Pancreas (tissue), 10 donors: ENCODE results near the gene CAMK1D. TPM values are rescaled to one million over a fixed set of nuclear protein-coding genes. Genes with fewer than 3 reads are reported as not detected.

ENCODE experiments used
- ATAC-seq, 4 donors: fragments of 200-7000 bp; cut with Tn5 transposase; one replicate each; pipeline versions ENCODE4 v1.8.0 to v1.9.1; 2020; ENCODE audit warnings: mild to moderate bottlenecking in 4 of 4, moderate library complexity in 4 of 4
- DNase-seq, 6 donors: peaks; one replicate each; pipeline ENCODE4 v3.0.0-alpha.2; 2020
- FAIRE-seq: peaks from 2 replicates; lab custom pipeline; 2012; peaks lifted over from hg19 to GRCh38; lab: Jason Lieb, UNC
- H3K27ac ChIP-seq, 4 donors: fragments of 200-600 bp; sonication (generic); 1 replicate in 3 of 4; 2 replicates in 1 of 4; pipeline versions ENCODE4 v1.5.0 to v1.8.0; 2020
- H3K27me3 ChIP-seq, 4 donors: fragments of 200-600 bp; one replicate each; pipeline ENCODE4 v1.8.0; 2021
- H3K36me3 ChIP-seq, 3 donors: fragments of 200-600 bp; sonication (generic) in 1 of 3; one replicate each; pipeline versions ENCODE4 v1.5.0 to v1.8.0; 2020 to 2021
- H3K4me1 ChIP-seq, 3 donors: fragments of 200-600 bp; one replicate each; pipeline ENCODE4 v1.8.0; 2021
- H3K4me3 ChIP-seq, 4 donors: fragments of 200-600 bp; sonication (generic) in 2 of 4; one replicate each; pipeline versions ENCODE4 v1.5.0 to v1.8.0; 2020 to 2021
- H3K9me3 ChIP-seq, 4 donors: fragments of 200-600 bp; one replicate each; pipeline ENCODE4 v1.8.0; 2021
- CTCF ChIP-seq, 4 donors: fragments of 200-600 bp; sonication (generic) in 3 of 4; IDR thresholded peaks; one replicate each; pipeline versions ENCODE4 v1.5.0 to v1.8.0; 2021; ENCODE audit warnings: antibody characterized with exemption in 4 of 4
- WGBS, 2 donors: extraction: QIAGEN DNeasy Blood & Tissue Kit; methylation state at CpG; one replicate each; pipeline ENCODE4 v1.1.7; 2013; 5-methylcytosine and 5-hydroxymethylcytosine counted together
- intact Hi-C, 3 donors: fragments of 100-400 bp; cut with DNase I; formaldehyde crosslinking; loops; one replicate each; pipeline versions ENCODE4 v1.11.1 to v1.14.2; 2022
- polyA plus RNA-seq, 2 donors: library from polyadenylated mRNA; stranded (reverse); fragments of 200-250 nt; gene quantifications; one replicate each; pipeline ENCODE4 v1.2.3, GENCODE V29; 2013
- total RNA-seq, 6 donors: library from RNA; stranded (reverse); fragmentation: NEBNext Ultra II Directional in 4 of 6; extraction: Animal tissue kit (Norgen Biotek cat#: 25700) in 4 of 6; gene quantifications; one replicate each; pipeline versions ENCODE4 v1.2.1 to v1.2.4, GENCODE V29; 2021 to 2023
- donor health status: healthy with polysubstance abuse.
- donor health status: DM: no; HTN: no; CAD: no; lungs with moderate emphysema.
- donor health status: DM: no; HTN: no; CAD: no.
- donor health status: control.
- donor health status: control.
- donor health status: Bipolar disorder and iron deficiency.
- donor health status: DM: yes; HTN: yes; CAD: no.
- donor health status: DM: no; HTN: no; CAD: no.
- donor health status: DM: no; HTN: no; CAD: no.
- donor health status: DM: yes; HTN: yes; CAD: no.

Gene CAMK1D
- total and polyA plus RNA-seq, 8 donors: 2.9 to 30.1 (median 22.7) TPM

GRCh38 chr10:12471135-12471534 lies 121.8 kb downstream of the CAMK1D start:
- Histone ChIP-seq H3K36me3 (no peaks in the 10 kb centered on the region), H3K4me1 (peaks cover 14 to 28% (median 15%) of the 10 kb centered on the region in 3 donors), H3K4me3 (no peak overlapping the region), H3K27ac (peak overlapping the region in 1 of 4 donors; percentile 40), H3K27me3 (no peaks in the 10 kb centered on the region), H3K9me3 (no peaks in the 10 kb centered on the region)
- ATAC-seq: peak; percentile 85 to 92 (median 90)
- no peak for FAIRE-seq
- peak in 3 of 6 donors; percentile 53 to 72 (median 55) for DNase-seq
- WGBS, 2 donors: 10 to 19% methylated on average over 5 of the region's 5 CpGs
- intact Hi-C loops: no loop called here
- TF ChIP-seq CTCF (IDR thresholded peaks at IDR 0.05): no peak

- DNase-seq: peak in 3 of 6 donors; percentile 35 to 51 (median 48)
- H3K36me3 ChIP-seq: no peaks in the 10 kb centered on the region
- 49 to 55% methylated on average over 6 of the region's 6 CpGs for WGBS, 2 donors
- H3K4me3 ChIP-seq: no peak overlapping the region
- no peaks in the 10 kb centered on the region for H3K27me3 ChIP-seq
- H3K27ac ChIP-seq: no peak overlapping the region
- peaks cover 14 to 28% (median 15%) of the 10 kb centered on the region in 3 donors for H3K4me1 ChIP-seq
- ATAC-seq: peak; percentile 27 to 48 (median 38)
- TF ChIP-seq CTCF (IDR thresholded peaks at IDR 0.05): no peak
- no peaks in the 10 kb centered on the region for H3K9me3 ChIP-seq
- intact Hi-C loops: no loop called here
- no peak for FAIRE-seq
These were observed 124.1 kb downstream of the CAMK1D start for GRCh38 chr10:12473491-12473890.

GRCh38 chr10:12474727-12475412 lies 125.5 kb downstream of the CAMK1D start:
- no peak for TF ChIP-seq CTCF (IDR thresholded peaks at IDR 0.05)
- Histone ChIP-seq H3K27me3 (no peaks in the 10 kb centered on the region), H3K9me3 (no peaks in the 10 kb centered on the region), H3K36me3 (no peaks in the 10 kb centered on the region), H3K4me3 (no peak overlapping the region), H3K4me1 (peaks cover 14 to 23% (median 15%) of the 10 kb centered on the region in 3 donors), H3K27ac (no peak overlapping the region)
- WGBS, 2 donors: 93% methylated on average over 8 of the region's 8 CpGs
- DNase-seq (no peak), ATAC-seq (no peak), FAIRE-seq (no peak)
- intact Hi-C loops: no loop called here

- ATAC-seq (no peak), FAIRE-seq (no peak), DNase-seq (no peak)
- no peaks in the 10 kb centered on the region for H3K27me3 ChIP-seq
- peaks cover 4 to 12% (median 6%) of the 10 kb centered on the region in 3 donors for H3K4me1 ChIP-seq
- no peak for TF ChIP-seq CTCF (IDR thresholded peaks at IDR 0.05)
- H3K27ac ChIP-seq: no peak overlapping the region
- WGBS, 2 donors: 91 to 94% methylated on average over 4 of the region's 4 CpGs
- intact Hi-C loops: no loop called here
- H3K4me3 ChIP-seq: no peak overlapping the region
- no peaks in the 10 kb centered on the region for H3K9me3 ChIP-seq
- H3K36me3 ChIP-seq: no peaks in the 10 kb centered on the region
These were observed 127.3 kb downstream of the CAMK1D start for GRCh38 chr10:12476656-12477055.

GRCh38 chr10:12479437-12479844 lies 130.1 kb downstream of the CAMK1D start:
- 93 to 95% methylated on average over 12 of the region's 12 CpGs for WGBS, 2 donors
- TF ChIP-seq CTCF (IDR thresholded peaks at IDR 0.05): no peak
- intact Hi-C loops: no loop called here
- FAIRE-seq (no peak), ATAC-seq (no peak), DNase-seq (no peak)
- no peaks in the 10 kb centered on the region for H3K27me3 ChIP-seq
- H3K9me3 ChIP-seq: no peaks in the 10 kb centered on the region
- no peak overlapping the region for H3K4me3 ChIP-seq
- no peaks in the 10 kb centered on the region for H3K36me3 ChIP-seq
- peaks cover 0 to 2% (median 0%) of the 10 kb centered on the region in 3 donors for H3K4me1 ChIP-seq
- H3K27ac ChIP-seq: no peak overlapping the region
